Right ventricle myocardium superior (tissue), 1 donor: ENCODE results near the gene ATP5ME. TPM values are rescaled to one million over a fixed set of nuclear protein-coding genes. Genes with fewer than 3 reads are reported as not detected.
"Not testable (repeated sequence)": the region's sequence is repeated elsewhere in the genome, so short reads cannot be mapped to it uniquely, and the experiment has no call there.

ENCODE experiments used
- ATAC-seq: fragments of 200-7000 bp; cut with Tn5 transposase; one replicate; pipeline ENCODE4 v1.9.1; 2020; ENCODE audit warnings: mild to moderate bottlenecking; ENCODE audit not compliant: poor library complexity
- DNase-seq: peaks from one replicate; pipeline ENCODE4 v3.0.0-alpha.2; 2020
- intact Hi-C: fragments of 100-400 bp; cut with DNase I; formaldehyde crosslinking; loops from one replicate; pipeline ENCODE4 v1.11.2; 2022
- total RNA-seq: library from RNA; stranded (reverse); fragmentation: NEBNext Ultra II Directional; extraction: Animal tissue kit (Norgen Biotek cat#: 25700); gene quantifications from one replicate; pipeline ENCODE4 v1.2.1, GENCODE V29; 2021
- donor health status: DM: no; HTN: yes; CAD: no; lungs with severe emphysema.

ATP5ME gene
- total RNA-seq, 1 donor from 2014 or later, result 1,145 TPM

DNA sequence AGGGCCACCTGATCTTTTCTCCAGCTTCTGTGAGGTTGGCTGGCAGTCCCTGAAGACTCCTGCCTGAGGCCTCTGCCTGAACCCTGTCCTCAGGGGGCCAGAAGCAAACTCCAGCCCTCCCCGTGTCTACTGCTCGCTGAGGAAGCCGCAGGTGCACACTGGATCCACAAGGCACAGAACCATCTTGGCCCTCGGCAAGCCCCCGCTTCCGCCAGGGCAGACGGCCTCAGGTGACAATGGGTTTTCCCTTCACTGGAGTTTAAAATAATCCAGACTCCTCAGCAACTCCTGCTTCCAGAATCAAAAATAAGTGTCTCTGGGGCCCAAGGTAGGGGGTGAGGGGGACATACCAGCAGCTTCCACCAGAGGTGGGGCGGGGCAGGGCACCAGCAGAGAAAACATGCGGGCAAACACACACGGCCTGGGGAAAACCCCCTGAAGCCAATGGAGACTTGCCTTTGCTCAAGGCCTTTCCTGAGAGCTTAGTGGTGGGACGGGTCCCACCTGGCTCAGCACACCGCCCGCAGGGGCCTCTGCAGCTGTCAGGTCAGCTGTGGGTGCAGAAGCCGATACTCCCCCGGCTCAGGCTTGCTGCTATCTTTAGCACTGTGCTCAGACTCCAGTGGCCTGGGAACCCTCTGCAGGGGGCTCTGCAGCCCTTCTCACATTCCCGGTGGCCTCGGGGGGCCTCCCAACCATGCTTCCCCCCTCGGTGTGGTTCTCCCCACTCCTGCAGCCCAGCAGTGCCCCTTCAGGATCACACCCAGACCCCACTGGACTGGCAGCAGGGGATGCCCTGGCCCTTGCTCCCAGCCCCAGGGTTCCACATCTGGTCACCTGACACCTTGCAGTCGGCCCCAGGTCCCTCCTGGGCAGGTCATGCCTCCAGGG is 2.1 kb upstream of the ATP5ME start:
- DNase-seq, result peak; percentile 38
- intact Hi-C loops, result no loop called here
- no peak for ATAC-seq

DNA sequence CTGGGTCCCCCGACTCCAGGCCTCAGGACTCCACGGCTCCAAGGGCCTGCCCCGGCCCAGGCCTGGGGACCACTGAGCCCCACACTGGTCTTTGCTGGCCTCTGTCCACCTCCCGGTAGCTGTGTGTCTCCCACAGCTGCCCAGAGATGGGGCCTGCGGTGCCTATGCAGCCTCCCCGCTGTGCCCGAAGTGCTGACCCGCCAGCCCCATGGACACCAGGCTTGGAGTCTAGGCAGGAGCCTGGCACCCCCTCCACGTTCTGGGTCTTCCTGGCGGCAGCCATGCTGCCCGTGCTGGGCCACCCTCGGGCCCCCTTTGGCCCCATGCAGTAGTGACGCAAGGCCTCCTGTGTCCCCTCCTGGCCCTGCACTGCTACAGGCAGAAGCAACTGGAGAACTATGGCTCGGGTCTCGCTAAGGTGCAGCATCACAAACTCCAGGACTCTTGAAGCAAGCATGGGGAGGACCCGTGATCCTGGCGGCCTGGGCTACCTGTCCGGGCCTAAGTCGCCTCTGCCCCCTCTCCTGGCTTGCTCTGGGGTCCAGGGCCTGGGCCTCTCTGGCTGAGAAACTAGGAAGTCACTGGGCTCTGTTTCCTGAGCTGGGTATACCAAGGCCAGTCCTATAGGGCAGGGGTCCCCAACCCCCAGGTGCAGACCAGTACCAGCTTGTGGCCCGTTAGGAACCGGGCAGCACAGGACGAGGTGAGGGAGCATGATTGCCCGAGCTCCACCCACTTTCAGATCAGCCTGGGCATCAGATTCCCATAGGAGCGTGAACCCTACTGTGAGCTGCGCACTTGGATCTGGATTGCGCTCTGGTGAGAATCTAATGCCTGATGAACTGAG is 1.2 kb upstream of the ATP5ME start:
- ATAC-seq (peak; percentile 15), DNase-seq (peak; percentile 52)
- intact Hi-C loops, result no loop called here

DNA sequence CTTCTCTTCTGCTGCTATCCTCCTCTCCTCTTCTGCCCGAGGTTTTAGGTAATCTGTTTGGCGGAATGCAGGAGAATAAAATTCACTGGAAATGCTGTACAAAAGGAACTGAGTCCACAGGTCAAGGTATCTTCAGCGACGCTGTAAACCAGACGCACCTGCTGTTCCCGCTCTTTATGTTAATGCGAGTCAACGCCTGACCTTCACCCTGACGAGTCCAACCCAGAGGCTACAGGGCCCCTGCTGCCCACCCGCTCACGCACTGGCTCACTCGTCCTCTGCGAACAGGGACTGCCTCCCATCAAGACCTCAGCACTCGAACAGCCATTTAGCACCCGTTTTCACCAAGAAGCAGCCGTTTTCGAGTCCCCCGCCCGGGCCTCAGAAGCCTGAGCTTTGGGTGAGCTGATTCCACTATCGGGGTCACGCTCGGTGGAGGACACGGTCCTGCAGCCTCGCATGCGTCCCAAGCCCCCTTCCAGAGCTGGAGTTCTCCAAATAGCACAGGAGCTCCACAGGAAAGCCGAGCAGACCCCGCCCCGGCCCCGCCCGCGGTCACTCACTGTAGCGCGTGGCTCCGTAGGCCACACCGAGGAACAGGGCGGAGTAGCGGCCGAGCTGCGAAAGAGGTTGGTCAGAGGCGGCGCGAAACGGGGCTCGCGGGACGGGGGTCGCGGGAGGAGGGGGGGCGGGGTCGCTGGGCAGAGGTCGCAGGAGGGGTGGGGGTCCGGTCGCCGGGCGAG is 556 bp downstream of the ATP5ME start:
- DNase-seq (peak; percentile 82), ATAC-seq (peak; percentile 29)
- intact Hi-C loops, result no loop called here

DNA sequence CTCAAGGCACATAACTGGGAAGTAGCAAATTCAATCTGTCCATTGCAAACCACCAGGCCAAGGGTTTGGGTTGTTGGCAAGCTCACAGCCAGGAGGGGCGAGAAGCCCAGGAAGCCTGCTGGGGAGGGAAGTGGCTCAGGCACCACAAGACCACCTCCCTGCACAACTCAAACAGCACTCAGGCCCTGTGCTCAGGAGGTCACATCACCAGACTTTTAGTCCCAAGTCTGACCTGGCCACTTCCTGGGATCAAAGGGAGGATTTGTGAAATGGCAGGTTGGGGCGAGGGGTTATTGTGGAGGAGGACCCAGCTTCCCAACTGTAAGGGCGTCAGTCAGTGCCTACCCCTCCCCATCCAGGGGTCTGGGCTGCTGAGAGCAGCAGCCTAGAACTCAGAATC is 2.3 kb downstream of the ATP5ME start:
- intact Hi-C loops, result no loop called here
- no peak for ATAC-seq
- no peak for DNase-seq

DNA sequence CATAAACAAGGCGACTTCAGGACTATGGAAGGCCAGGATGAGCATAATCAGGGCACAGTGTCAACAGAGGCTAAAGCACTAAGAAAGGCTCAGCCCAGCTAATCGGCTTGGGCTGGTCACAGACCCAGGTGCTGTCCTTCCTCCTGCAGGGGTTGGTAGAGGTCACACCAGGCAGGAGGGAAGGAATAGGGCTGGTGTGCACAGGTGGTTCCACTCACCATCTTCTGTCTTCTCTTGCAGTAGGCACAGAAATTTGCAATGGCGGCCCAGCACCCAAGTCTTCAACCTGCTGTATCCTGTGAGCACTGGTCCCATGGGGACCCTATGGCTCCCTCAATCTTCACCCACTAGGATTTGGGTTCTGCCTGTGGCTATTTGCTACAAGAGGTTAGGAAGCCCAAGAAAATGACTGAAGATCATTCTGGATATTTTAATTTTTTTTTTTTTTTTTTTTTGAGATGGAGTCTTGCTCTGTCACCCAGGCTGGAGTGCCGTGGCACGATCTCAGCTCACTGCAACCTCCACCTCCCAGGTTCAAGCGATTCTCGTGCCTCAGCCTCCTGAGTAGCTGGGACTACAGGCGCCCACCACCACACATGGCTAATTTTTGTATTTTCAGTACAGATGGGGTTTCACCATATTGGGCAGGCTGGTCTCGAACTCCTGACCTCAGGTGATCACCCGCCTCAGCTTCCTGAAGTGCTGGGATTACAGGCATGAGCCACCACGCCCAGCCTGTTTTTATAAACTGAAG is 4.1 kb downstream of the ATP5ME start:
- DNase-seq, intact Hi-C loops: not testable (repeated sequence)

DNA sequence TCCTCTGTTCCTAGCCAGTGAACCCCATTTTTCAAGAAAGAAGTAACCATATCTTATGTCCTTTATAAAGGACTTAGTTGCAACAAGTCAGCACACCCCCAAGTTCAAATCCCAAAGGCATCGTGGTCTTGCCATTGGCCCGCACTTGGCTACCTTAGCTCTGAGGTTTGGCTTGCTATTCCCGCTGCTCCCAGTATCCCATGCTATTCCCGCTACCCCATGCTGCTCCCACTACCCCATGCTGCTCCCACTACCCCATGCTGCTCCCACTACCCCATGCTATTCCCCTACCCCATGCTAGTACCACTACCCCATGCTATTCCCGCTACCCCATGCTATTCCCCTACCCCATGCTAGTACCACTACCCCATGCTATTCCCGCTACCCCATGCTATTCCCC is 5.9 kb downstream of the ATP5ME start:
- ATAC-seq, intact Hi-C loops, DNase-seq: not testable (repeated sequence)

More for the DNA sequence above, 4.1 kb downstream of the ATP5ME start:
- not testable (repeated sequence) for ATAC-seq

DNA sequence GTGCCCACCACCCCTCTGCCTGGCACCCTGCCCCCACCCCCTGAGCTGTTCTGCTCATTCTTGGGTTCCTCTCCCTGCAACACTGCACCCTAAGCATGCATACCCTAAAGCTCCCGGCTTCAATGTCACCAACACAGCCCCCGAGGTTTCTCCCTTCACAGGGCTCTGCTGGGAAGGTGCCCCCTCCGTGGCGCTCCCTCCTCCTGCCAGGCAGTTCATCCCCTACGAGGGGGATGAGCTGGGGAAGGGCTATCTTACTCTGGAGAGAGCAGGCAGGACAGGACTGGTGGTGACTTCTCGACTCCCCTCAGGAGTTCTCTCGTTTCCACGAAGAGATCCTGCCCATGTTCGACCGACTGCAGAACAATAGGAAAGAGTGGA is 6.5 kb downstream of the ATP5ME start:
- ATAC-seq (no peak), DNase-seq (no peak)
- intact Hi-C loops, result no loop called here

DNA sequence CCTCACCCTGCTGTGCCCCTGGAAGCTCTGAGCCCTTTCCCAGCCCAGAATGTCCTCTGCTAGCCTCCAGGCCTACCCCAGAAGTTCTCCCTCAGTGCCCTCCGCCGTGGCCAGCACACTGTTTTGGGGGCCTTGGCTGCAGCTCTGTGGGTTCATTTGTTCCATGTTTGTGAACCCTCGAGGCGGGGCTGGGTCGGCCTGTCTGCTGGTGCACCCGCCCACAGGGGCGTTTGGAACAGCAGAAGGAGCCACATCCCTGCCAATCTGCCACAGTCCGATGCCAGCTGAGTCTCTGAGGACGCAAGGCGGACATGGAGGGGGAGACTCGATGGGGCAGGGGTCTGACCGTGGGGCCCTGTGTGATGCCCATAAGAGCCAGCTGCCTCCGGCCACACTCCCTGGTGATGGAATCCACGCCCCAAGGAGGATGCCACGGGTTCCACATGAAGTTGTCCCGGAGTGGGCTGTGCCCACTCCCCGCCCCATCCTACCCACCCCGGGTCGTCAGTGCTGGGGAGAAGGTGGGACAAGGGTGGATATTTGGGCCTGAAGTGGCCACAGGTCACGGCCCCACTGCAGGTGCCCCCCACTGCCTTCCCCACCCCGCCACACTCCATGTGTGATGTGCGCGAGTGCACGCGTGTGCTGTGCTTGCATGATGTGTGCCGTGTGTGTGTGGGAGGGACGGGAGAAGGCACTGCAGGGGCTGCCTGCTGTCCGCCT is 7.1 kb downstream of the ATP5ME start:
- ATAC-seq (no peak), DNase-seq (peak; percentile 39)
- intact Hi-C loops, result no loop called here

DNA sequence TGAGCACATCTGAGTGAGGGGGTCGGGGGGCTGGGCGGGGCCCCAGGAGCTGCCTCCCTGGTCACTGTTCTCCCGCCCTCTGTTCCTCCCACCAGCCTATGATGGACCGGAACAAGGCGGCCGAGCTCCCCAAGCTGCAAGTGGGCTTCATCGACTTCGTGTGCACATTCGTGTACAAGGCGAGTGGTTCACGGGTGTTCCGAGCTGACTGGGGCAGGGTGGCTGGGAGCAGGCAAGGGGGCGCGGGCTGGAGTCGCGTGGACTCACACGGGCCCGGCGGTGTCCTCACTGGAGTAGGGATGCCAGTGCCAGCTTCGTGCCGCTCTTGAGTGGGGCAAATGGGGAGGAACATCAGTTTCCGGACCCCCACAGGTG is 7.7 kb downstream of the ATP5ME start:
- intact Hi-C loops, result no loop called here
- DNase-seq (peak; percentile 31), ATAC-seq (no peak)

DNA sequence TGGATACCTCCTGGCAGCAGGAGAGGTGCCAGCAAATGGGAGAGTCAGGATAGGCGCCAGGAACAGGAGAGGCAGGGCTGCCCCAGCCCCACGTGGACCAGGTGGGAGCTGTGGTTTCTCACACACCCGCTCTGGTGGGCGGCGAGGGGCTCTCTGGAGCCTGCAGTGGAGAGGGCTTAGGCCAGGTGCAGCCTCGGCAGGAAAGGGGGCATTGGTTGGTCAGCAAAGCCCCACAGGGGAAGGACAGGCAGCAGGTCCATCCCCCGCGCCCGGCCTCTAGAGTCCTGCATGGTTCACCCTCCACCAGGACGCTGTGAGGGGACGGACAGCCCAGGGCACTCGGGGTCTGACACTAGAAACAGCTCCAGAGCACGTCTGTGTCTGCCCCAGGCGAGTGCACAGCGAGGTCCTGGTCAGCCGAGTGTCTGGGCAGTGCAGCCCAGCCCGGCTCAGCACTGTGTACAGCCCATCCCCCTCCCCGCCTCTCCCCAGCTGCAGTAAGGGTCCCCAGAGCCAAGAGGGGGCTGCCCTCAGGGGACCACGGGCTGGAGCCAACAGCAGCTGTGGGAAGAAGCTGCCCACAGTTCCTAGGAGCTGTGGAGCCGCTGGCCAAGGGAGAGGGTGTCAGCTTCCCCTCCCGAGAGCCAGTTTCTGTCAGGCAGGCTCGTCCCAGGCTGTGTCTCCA is 8.2 kb downstream of the ATP5ME start:
- no peak for DNase-seq
- intact Hi-C loops, result no loop called here
- no peak for ATAC-seq

DNA sequence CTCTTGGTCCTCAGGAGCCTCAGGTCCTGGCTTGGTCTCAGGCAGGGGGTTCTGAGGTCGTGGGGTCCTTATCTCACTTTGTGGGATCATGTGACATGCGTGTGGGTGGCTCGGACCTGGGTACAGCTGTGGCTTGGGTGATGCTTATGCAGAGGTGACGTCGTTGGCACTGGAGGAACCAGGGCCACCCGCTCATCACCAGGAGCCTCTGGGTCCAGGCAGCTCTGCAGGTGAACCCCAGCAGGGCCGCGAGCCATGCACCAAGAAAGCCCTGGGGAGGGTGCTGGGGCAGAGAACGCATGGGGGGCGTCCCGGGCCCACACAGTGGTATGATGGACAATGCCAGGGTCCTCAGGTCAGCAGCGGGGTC is 8.7 kb downstream of the ATP5ME start:
- intact Hi-C loops, result no loop called here
- ATAC-seq, result no peak
- DNase-seq, result peak; percentile 33

DNA sequence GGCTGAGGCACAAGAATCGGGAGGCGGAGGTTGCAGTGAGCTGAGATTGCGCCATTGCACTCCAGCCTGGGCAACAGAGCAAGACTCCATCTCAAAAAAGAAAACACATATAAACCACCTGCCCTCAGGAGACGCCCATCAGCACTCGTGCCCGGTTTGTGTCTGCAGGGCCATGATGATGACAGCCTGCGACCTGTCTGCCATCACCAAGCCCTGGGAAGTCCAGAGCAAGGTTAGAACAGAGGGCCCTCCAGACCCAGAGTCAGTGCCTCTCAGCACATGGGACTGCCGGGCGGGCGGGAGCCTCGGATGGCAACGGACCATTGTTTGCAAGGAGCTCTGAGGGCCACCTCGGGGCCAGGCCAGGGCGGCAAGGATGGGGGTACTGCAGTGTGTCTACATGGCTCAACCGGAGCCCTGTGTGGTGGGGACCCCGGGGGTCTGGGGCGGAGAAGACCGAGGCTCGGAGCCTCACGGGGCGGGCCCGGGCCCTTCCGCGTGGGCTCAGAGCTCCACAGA is 9.3 kb downstream of the ATP5ME start:
- DNase-seq (peak; percentile 40), ATAC-seq (no peak)
- intact Hi-C loops, result no loop called here

DNA sequence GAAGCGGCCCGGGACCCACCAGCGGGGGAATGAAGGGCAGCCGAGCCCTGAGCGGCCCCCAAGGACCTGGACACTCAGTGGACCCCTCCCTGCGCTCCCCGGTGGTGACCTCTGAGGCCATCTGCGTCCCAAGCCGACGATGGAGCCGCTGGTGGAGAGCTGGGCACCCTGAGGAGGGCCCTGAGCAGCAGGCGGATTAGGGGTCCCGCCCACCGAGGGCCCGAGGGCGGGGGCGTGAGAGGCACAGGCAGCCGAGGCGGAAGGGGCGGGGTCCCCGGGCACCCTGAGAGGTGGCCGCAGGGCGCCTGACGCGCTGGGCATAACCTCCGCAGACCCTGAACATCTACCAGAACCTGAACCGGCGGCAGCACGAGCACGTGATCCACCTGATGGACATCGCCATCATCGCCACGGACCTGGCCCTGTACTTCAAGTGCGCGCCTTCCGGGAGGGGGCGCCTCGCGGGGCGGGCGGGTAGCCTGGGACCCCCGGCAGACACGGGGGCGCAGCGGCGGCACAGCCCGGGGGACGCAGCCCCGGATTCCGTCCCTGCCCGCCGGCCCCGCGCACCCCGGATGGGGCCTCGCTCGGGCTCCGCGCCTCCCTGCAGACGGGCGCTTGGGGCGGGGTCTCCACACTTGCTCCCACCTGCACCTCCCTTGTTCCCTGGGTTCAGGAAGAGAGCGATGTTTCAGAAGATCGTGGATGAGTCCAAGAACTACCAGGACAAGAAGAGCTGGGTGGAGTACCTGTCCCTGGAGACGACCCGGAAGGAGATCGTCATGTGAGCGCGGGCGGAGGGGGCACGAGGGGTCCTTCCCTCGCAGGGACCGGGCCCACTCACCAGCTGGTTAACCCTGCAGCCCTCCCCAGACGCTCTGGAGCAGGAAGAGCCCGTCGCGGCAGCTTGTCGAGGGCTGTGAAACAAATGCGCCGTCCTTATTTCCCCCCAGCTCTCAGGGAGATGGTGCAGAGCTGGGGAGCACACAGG is 10.3 kb downstream of the ATP5ME start:
- DNase-seq (peak; percentile 79), ATAC-seq (peak; percentile 57)
- intact Hi-C loops, result no loop called here

DNA sequence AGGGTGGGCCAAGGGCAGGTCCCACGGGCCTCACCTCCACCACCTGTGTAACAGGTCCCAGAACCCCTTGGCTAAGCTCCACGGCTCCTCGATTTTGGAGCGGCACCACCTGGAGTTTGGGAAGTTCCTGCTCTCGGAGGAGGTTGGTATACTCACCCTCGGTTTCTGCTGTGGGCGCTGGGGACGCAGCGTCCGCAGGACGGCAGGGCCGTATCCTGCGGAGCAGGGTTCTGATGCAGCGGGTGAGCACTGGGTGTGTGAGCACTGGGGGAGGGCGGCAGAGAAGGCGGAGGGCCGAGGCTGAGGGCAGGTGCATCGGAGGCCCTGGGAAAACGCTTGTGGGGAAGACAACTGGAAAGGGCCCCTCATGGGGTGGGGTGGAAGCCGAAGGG is 11.0 kb downstream of the ATP5ME start:
- no peak for ATAC-seq
- no peak for DNase-seq

DNA sequence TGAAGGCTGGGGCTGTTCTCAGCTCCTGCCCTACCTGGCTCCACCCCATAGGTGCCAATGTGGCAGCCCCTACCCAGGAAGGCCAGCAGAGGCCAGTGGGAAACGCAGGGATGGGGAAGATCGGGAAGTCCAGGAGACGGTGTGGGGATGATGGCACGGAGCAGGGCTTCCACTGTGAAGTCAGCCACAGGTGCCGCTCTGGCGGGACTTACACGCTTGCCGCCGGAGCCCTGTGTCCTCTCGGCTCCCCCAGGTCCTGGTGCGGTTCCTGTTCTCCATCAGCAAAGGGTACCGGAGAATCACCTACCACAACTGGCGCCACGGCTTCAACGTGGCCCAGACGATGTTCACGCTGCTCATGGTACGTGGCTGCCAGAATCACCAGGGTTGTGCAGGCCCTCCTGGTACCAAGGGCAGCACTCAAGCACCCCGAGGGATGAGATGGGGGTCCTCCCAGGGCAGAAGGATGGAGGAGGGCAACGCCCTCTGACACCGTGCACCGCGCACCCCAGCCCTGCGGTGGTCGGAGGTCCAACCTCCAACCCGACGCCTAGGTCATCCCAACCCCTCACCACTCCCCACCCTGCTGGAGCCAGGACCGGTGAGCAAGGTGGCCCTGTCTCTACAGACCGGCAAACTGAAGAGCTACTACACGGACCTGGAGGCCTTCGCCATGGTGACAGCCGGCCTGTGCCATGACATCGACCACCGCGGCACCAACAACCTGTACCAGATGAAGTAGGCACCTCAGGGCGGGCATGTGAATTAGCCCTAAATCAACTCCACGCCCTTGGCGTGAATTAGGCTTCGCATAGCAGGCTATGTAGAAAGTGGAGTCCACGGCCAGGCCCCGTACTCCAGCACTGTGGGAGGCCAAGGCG is 12.0 kb downstream of the ATP5ME start:
- intact Hi-C loops, result no loop called here
- DNase-seq, result peak; percentile 34
- no peak for ATAC-seq

More for the DNA sequence above, 11.0 kb downstream of the ATP5ME start:
- intact Hi-C loops, result no loop called here
